Subcutaneous adipose tissue (tissue), 4 donors: ENCODE data around the gene NXPH1. TPM values are rescaled to one million over a fixed set of nuclear protein-coding genes. Genes with fewer than 3 reads are reported as not detected.

Experiments
- CTCF ChIP-seq: fragments of 450-650 bp; IDR thresholded peaks from one replicate; pipeline ENCODE4 v1.5.1; 2016; ENCODE audit warnings: low read depth, mild to moderate bottlenecking, control low read depth, antibody characterized with exemption, moderate library complexity
- total RNA-seq, 4 donors: library from RNA; depleted of rRNA; stranded (reverse); fragments of >200 nt; gene quantifications; one replicate each; pipeline ENCODE4 v1.1.0, GENCODE V29; 2016

The NXPH1 gene
- total RNA-seq, 4 donors from 2014 or later: not detected

- no peak for TF ChIP-seq CTCF
These were observed 160.7 kb downstream of the NXPH1 start for GRCh38 chr7:8594115-8594514.

GRCh38 chr7:8597565-8597964 lies 164.2 kb downstream of the NXPH1 start:
- no peak for TF ChIP-seq CTCF

GRCh38 chr7:8601121-8601520 lies 167.7 kb downstream of the NXPH1 start:
- no peak for TF ChIP-seq CTCF

- TF ChIP-seq CTCF: no peak
These were observed 171.8 kb downstream of the NXPH1 start for GRCh38 chr7:8605221-8605620.

GRCh38 chr7:8612584-8612983 lies 179.2 kb downstream of the NXPH1 start:
- no peak for TF ChIP-seq CTCF

- TF ChIP-seq CTCF: no peak
These were observed 179.8 kb downstream of the NXPH1 start for GRCh38 chr7:8613191-8613590.

- no peak for TF ChIP-seq CTCF
These were observed 181.6 kb downstream of the NXPH1 start for GRCh38 chr7:8615019-8615418.
